Measurements from ENCODE around the gene KMT5C.

DNA sequence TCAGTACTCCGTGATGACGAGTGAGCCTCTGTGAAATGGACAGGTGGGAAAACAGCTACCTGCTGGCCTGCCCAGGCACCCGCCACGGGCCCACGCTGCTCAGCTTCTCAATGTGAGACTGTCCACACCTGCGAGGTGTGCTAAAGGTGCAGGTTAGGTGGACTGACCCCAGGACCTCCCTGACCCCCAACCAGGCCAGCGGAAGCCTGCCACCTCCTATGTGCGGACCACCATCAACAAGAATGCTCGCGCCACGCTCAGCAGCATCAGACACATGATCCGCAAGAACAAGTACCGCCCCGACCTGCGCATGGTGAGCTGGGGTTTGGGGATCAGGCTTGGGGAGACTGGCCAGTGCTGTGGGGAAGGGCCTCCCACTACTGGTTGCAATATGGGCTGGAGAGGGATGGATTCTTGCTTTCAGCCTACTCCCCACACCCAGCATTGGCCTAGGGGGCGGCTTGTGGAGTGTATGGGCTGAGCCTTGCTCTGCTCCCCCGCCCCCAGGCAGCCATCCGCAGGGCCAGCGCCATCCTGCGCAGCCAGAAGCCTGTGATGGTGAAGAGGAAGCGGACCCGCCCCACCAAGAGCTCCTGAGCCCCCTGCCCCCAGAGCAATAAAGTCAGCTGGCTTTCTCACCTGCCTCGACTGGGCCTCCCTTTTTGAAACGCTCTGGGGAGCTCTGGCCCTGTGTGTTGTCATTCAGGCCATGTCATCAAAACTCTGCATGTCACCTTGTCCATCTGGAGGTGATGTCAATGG, 48.2 kb downstream of the KMT5C start:
- TF ChIP-seq POLR2A (IDR thresholded peaks at IDR 0.05; ENCODE audit: extremely low read depth, insufficient read length) (no peak), MYC (IDR thresholded peaks at IDR 0.05; ENCODE audit: low read depth, low read length) (no peak)
- TF ChIP-seq, protein P1, sequence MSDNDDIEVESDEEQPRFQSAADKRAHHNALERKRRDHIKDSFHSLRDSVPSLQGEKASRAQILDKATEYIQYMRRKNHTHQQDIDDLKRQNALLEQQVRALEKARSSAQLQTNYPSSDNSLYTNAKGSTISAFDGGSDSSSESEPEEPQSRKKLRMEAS (IDR thresholded peaks at IDR 0.05; ENCODE audit: low read depth, low read length), result no peak
- TF ChIP-seq, protein P2, sequence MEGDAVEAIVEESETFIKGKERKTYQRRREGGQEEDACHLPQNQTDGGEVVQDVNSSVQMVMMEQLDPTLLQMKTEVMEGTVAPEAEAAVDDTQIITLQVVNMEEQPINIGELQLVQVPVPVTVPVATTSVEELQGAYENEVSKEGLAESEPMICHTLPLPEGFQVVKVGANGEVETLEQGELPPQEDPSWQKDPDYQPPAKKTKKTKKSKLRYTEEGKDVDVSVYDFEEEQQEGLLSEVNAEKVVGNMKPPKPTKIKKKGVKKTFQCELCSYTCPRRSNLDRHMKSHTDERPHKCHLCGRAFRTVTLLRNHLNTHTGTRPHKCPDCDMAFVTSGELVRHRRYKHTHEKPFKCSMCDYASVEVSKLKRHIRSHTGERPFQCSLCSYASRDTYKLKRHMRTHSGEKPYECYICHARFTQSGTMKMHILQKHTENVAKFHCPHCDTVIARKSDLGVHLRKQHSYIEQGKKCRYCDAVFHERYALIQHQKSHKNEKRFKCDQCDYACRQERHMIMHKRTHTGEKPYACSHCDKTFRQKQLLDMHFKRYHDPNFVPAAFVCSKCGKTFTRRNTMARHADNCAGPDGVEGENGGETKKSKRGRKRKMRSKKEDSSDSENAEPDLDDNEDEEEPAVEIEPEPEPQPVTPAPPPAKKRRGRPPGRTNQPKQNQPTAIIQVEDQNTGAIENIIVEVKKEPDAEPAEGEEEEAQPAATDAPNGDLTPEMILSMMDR (IDR thresholded peaks at IDR 0.05; ENCODE audit: low read depth, low read length), result no peak
